Tibial artery (tissue), 4 donors: ENCODE results near the gene ANGPT4.
A peak's percentile ranks its signal among the peaks of the same experiment; 100 is the strongest.

ENCODE experiments used
- DNase-seq, 2 donors: peaks; one replicate each; pipeline ENCODE4 v3.0.0-alpha.2; 2019
- H3K27ac ChIP-seq, 2 donors: fragments of 200-600 bp; sonication (generic) in 1 of 2; 1 replicate in 1 of 2; 2 replicates in 1 of 2; pipeline ENCODE4 v1.5.1; 2018 to 2019; ENCODE audit warnings: mild to moderate bottlenecking in 1 of 2
- H3K27me3 ChIP-seq, 2 donors: fragments of 200-600 bp; sonication (generic) in 1 of 2; one replicate each; pipeline versions ENCODE4 v1.5.1 to v1.6.0; 2016 to 2019
- H3K36me3 ChIP-seq, 3 donors: fragments of 200-600 bp; sonication (generic) in 2 of 3; one replicate each; pipeline ENCODE4 v1.5.1; 2016 to 2019; ENCODE audit warnings: mild to moderate bottlenecking in 2 of 3
- H3K4me1 ChIP-seq, 4 donors: fragments of 200-600 bp; sonication (generic) in 2 of 4; 1 replicate in 3 of 4; 2 replicates in 1 of 4; pipeline ENCODE4 v1.5.1; 2016 to 2019
- H3K4me3 ChIP-seq, 2 donors: fragments of 200-600 bp; sonication (generic) in 1 of 2; 1 replicate in 1 of 2; 2 replicates in 1 of 2; pipeline ENCODE4 v1.5.1; 2018 to 2019; ENCODE audit warnings: mild to moderate bottlenecking in 2 of 2
- H3K9me3 ChIP-seq, 3 donors: fragments of 200-600 bp; sonication (generic) in 1 of 3; one replicate each; pipeline ENCODE4 v1.5.1; 2016 to 2019
- intact Hi-C: fragments of 100-400 bp; cut with DNase I; formaldehyde crosslinking; loops from one replicate; pipeline ENCODE4 v1.15.0; 2023; ENCODE audit warnings: low total_unique reads
- TF ChIP-seq, protein P1 (sequence below), 2 experiments: fragments of 200-600 bp in 1 of 2; fragments of 450-650 bp in 1 of 2; IDR thresholded peaks; one replicate each; pipeline ENCODE4 v1.5.1; 2017 to 2019; ENCODE audit warnings: antibody characterized with exemption in 2 of 2, mild to moderate bottlenecking in 1 of 2, moderate library complexity in 1 of 2

Gene ANGPT4

DNA sequence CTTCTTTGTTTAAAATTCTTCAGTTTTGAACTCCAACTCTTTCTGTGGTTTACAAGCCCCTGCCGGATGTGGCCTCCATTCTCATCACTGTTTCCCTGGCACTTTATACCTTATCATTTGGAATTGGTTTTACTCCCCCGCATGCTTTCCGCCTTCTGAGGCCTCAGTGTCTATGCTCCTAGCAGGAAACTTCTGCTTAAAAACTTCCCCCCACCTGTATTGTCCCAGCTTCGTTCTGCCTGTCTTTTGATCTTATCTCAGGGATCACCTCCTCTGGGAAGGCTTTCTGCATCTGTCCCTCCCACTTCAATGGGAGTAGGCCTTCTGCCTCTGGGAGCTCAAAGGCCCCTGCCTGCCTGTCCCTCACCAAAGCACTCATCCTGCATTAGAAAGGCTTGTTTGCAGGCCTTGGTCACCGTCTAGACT is 3.4 kb upstream of the ANGPT4 start:
- peaks cover 0 to 63% (median 32%) of the 10 kb centered on the region in 4 donors for H3K4me1 ChIP-seq
- no peak overlapping the region for H3K27ac ChIP-seq
- H3K27me3 ChIP-seq, result no peaks in the 10 kb centered on the region
- no peaks in the 10 kb centered on the region for H3K36me3 ChIP-seq
- intact Hi-C loops, result no loop called here
- no peak for DNase-seq
- TF ChIP-seq, protein P1, sequence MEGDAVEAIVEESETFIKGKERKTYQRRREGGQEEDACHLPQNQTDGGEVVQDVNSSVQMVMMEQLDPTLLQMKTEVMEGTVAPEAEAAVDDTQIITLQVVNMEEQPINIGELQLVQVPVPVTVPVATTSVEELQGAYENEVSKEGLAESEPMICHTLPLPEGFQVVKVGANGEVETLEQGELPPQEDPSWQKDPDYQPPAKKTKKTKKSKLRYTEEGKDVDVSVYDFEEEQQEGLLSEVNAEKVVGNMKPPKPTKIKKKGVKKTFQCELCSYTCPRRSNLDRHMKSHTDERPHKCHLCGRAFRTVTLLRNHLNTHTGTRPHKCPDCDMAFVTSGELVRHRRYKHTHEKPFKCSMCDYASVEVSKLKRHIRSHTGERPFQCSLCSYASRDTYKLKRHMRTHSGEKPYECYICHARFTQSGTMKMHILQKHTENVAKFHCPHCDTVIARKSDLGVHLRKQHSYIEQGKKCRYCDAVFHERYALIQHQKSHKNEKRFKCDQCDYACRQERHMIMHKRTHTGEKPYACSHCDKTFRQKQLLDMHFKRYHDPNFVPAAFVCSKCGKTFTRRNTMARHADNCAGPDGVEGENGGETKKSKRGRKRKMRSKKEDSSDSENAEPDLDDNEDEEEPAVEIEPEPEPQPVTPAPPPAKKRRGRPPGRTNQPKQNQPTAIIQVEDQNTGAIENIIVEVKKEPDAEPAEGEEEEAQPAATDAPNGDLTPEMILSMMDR (IDR thresholded peaks at IDR 0.05), result no peak
- H3K4me3 ChIP-seq, result no peak overlapping the region
- H3K9me3 ChIP-seq, result no peaks in the 10 kb centered on the region

DNA sequence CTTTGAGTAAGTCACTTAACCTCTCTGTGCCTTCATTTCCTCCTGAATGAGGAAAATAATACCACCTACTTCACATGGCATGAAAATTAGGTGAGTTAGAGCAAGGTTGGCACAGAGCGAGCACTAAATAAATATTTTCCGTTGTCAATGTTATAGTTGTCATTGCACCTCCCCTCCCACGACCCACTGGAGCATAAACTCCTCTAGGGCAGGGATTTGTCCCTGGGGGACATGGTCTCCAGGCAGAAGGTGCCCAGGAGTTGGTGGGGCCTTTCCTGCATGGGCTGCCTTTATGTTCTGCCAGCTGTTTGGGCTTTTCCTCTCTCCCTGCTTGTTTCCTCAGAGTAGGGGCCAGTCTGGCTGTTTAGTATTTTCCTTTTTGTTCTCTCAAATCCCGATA is 1.3 kb upstream of the ANGPT4 start:
- peaks cover 0 to 51% (median 27%) of the 10 kb centered on the region in 4 donors for H3K4me1 ChIP-seq
- no peaks in the 10 kb centered on the region for H3K27me3 ChIP-seq
- no peak overlapping the region for H3K27ac ChIP-seq
- H3K9me3 ChIP-seq, result no peaks in the 10 kb centered on the region
- DNase-seq, result peak in 1 of 2 donors; percentile 41
- no peak overlapping the region for H3K4me3 ChIP-seq
- TF ChIP-seq, protein P1 (IDR thresholded peaks at IDR 0.05), result no peak
- H3K36me3 ChIP-seq, result no peaks in the 10 kb centered on the region
- intact Hi-C loops, result no loop called here

DNA sequence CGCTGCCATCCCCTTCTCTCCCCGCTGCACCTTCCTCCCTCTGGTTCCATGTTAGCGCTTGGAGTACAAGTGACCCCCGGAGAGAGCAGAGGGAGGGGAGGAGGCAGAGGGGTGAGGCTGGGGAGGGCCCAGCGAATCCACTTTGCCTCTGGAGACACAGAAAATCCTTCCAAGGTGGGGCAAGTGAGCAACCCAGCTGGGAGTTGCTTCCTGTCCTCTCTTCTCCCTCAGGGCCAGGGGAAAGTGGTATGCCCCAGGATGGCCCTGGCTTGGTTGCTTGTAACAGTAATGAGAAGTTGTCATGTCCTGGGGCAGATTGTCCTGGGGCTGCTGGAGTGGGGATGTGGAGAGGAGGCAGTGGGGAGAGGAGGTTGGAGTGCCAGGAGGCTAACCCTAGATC is 691 bp upstream of the ANGPT4 start:
- H3K9me3 ChIP-seq, result no peaks in the 10 kb centered on the region
- H3K36me3 ChIP-seq, result no peaks in the 10 kb centered on the region
- H3K27ac ChIP-seq, result peak overlapping the region in 1 of 2 donors; percentile 20
- intact Hi-C loops, result no loop called here
- peaks cover 0 to 52% (median 30%) of the 10 kb centered on the region in 4 donors for H3K4me1 ChIP-seq
- TF ChIP-seq, protein P1 (IDR thresholded peaks at IDR 0.05), result no peak
- H3K27me3 ChIP-seq, result no peaks in the 10 kb centered on the region
- H3K4me3 ChIP-seq, result no peak overlapping the region
- peak in 1 of 2 donors; percentile 57 for DNase-seq

GRCh38 chr20:914727-915498 is 1.2 kb downstream of the ANGPT4 start:
- peak in 1 of 2 donors; percentile 53 for DNase-seq
- peak overlapping the region in 1 of 2 donors; percentile 20 for H3K27ac ChIP-seq

GRCh38 chr20:913306-913849 is 2.8 kb downstream of the ANGPT4 start:
- Histone ChIP-seq H3K4me3 (no peak overlapping the region), H3K9me3 (no peaks in the 10 kb centered on the region), H3K4me1 (peaks cover 0 to 64% (median 49%) of the 10 kb centered on the region in 4 donors), H3K27ac (no peak overlapping the region), H3K36me3 (no peaks in the 10 kb centered on the region), H3K27me3 (no peaks in the 10 kb centered on the region)
- peak in 1 of 2 donors; percentile 51 for DNase-seq
- intact Hi-C loops, result no loop called here
- TF ChIP-seq, protein P1 (IDR thresholded peaks at IDR 0.05), result no peak

More at GRCh38 chr20:914727-915498, 1.2 kb downstream of the ANGPT4 start:
- Histone ChIP-seq H3K4me1 (peaks cover 0 to 60% (median 46%) of the 10 kb centered on the region in 4 donors), H3K36me3 (no peaks in the 10 kb centered on the region), H3K9me3 (no peaks in the 10 kb centered on the region), H3K27me3 (no peaks in the 10 kb centered on the region), H3K4me3 (peak overlapping the region in 1 of 2 donors; percentile 4)
- intact Hi-C loops, result no loop called here
- TF ChIP-seq, protein P1 (IDR thresholded peaks at IDR 0.05), result no peak
